Calu3 (cell line): ENCODE results near the gene RAMP3. TPM values are rescaled to one million over a fixed set of nuclear protein-coding genes. Genes with fewer than 3 reads are reported as not detected.

Experiments used
- BruUV-seq: library from RNA; stranded (reverse); fragments of 400-500 nt; replicated peaks from 2 replicates; lab custom pipeline; 2021; lab: Mats Ljungman, UMichigan
- CTCF ChIA-PET: fragments of 300-600 bp; sonication (Branson Sonifier 250); formaldehyde crosslinking; loops from one replicate; lab custom pipeline; 2022; ENCODE audit warnings: antibody characterized with exemption; lab: Charles Lee
- DNase-seq: peaks from one replicate; pipeline ENCODE4 v3.0.0; 2022
- H3K27ac Mint-ChIP-seq: one replicate; pipeline ENCODE4 v1.8.0; 2022; ENCODE audit warnings: mixed read lengths; ENCODE audit not compliant: unreplicated experiment
- H3K27me3 Mint-ChIP-seq: one replicate; pipeline ENCODE4 v1.8.0; 2022; ENCODE audit warnings: mixed read lengths; ENCODE audit not compliant: unreplicated experiment
- H3K36me3 Mint-ChIP-seq: one replicate; pipeline ENCODE4 v1.8.0; 2022; ENCODE audit warnings: mild to moderate bottlenecking, moderate library complexity, mixed read lengths; ENCODE audit not compliant: insufficient read depth, unreplicated experiment
- H3K4me1 Mint-ChIP-seq: one replicate; pipeline ENCODE4 v1.8.0; 2022; ENCODE audit warnings: mild to moderate bottlenecking, low read depth, mixed read lengths; ENCODE audit not compliant: unreplicated experiment
- H3K4me3 Mint-ChIP-seq: one replicate; pipeline ENCODE4 v1.8.0; 2022; ENCODE audit warnings: mild to moderate bottlenecking, low read depth, moderate library complexity, mixed read lengths; ENCODE audit not compliant: unreplicated experiment
- H3K9me3 Mint-ChIP-seq: one replicate; pipeline ENCODE4 v1.8.0; 2022; ENCODE audit warnings: low read depth, mixed read lengths; ENCODE audit not compliant: unreplicated experiment
- CTCF ChIP-seq: fragments of 200-600 bp; IDR thresholded peaks from one replicate; pipeline ENCODE4 v1.8.0; 2022; ENCODE audit warnings: antibody characterized with exemption; ENCODE audit not compliant: unreplicated experiment
- intact Hi-C: fragments of 100-400 bp; cut with micrococcal nuclease; formaldehyde crosslinking; loops from one replicate; pipeline ENCODE4 v1.10.0; 2022; ENCODE audit not compliant: unreplicated experiment
- total RNA-seq: library from RNA; stranded (reverse); gene quantifications from 2 replicates; pipeline ENCODE4 v1.2.3, GENCODE V29; 2022

RAMP3 gene
- total RNA-seq, 1 experiment from 2014 or later: not detected

DNA sequence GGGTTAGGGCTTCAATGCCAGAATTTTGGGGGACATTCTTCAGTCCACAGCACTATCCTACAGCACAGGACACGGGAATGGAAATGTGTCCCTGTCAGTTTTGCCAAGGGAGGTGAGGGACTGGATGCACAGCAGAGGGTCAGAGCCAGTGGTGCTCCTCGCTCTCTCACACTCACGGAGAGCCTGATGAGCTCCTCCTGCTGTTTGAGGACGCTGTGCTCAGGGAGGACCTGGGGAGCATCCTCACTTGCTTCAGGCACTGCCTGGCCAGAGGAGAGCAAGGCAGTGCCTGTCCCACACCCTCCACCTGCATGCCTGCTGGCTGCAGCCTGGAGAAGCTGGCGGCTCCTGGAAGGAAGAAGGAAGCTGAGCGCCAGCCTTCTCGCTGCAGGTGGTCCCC, 58.6 kb downstream of the RAMP3 start:
- H3K36me3 Mint-ChIP-seq: no peaks in the 10 kb centered on the region
- CTCF ChIA-PET: interaction anchor here (1.5 to 1.6 kb wide), 2 partner anchors 11 to 13 kb away, joined by 6 to 8 read pairs; no protein-coding TSS in a partner anchor

DNA sequence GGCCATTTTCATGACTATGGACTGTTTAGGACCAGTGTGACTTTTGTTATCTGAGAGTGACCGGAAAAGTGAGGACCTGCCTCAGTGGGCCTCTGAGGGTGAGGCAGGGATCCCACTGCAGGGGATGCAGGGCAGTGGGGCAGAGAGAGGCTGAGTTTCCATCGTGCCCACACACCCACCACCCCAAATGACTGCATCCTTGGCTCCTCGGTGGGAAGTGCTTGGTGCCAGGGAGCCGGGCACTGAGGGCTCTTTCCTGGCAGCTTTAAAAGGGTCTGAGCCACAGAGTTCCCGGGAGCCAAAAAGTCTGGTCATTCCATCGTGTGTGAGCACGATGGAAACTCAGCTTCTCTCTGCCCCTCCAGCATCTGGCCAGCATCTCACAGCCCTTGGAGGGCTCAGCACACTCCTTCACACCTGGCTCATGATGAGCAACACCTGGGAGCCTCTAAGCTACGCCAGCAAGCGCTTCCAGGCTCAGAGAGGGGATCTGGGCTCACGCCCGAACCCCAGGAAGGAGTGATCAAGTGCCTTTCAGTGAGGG, 59.1 kb downstream of the RAMP3 start:
- TF ChIP-seq CTCF: no peak
- CTCF ChIA-PET: interaction anchor here (1.3 to 1.6 kb wide), 4 partner anchors 10 to 43 kb away, joined by 3 to 8 read pairs (median 4); no protein-coding TSS in a partner anchor
- Mint-ChIP-seq H3K4me1 (no peaks in the 10 kb centered on the region), H3K27ac (no peak overlapping the region), H3K4me3 (no peak overlapping the region), H3K36me3 (no peaks in the 10 kb centered on the region), H3K9me3 (no peaks in the 10 kb centered on the region), H3K27me3 (peaks cover 93% of the 10 kb centered on the region)
- no peak for DNase-seq
- intact Hi-C loops: no loop called here
- BruUV-seq: no TSS peak

More for the DNA sequence above, 58.6 kb downstream of the RAMP3 start:
- no peak for TF ChIP-seq CTCF
- Mint-ChIP-seq H3K9me3 (no peaks in the 10 kb centered on the region), H3K27me3 (peaks cover 93% of the 10 kb centered on the region), H3K4me1 (no peaks in the 10 kb centered on the region), H3K27ac (no peak overlapping the region), H3K4me3 (no peak overlapping the region)
- intact Hi-C loops: no loop called here
- no peak for DNase-seq
- BruUV-seq: no TSS peak

GRCh38 chr7:45217358-45217757, 59.8 kb downstream of the RAMP3 start:
- peak; percentile 26 for DNase-seq
- Mint-ChIP-seq H3K27me3 (peaks cover 93% of the 10 kb centered on the region), H3K36me3 (no peaks in the 10 kb centered on the region), H3K9me3 (no peaks in the 10 kb centered on the region), H3K27ac (no peak overlapping the region), H3K4me1 (no peaks in the 10 kb centered on the region), H3K4me3 (no peak overlapping the region)
- CTCF ChIA-PET: interaction anchor here (1.0 to 1.6 kb wide), 5 partner anchors 10 to 42 kb away, joined by 3 to 8 read pairs (median 3); no protein-coding TSS in a partner anchor
- peak; percentile 38 for TF ChIP-seq CTCF
- no TSS peak for BruUV-seq
- intact Hi-C loops: no loop called here

DNA sequence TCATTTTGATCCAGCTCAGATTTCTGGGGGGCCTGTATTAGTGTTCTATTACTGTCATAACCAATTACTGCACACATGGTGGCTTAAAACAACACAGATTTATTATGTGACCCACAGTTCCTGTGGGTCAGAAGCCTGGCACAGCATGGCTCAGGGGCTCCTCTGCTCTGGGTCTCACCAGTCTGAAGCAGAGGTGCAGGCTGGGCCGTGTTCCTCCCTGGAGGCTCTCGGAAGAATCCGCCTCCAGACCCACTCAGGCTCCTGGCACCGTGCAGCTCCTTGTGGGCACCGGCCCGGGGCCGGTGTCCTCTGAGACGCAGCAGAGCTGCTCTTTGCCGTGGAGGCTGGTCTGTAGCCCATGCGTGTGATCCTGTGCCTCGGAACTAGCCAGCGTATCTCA, 61.5 kb downstream of the RAMP3 start:
- intact Hi-C loops: no loop called here

More for the DNA sequence above, 61.5 kb downstream of the RAMP3 start:
- Mint-ChIP-seq H3K4me1 (no peaks in the 10 kb centered on the region), H3K27me3 (peaks cover 90% of the 10 kb centered on the region), H3K4me3 (no peak overlapping the region), H3K27ac (no peak overlapping the region), H3K36me3 (no peaks in the 10 kb centered on the region), H3K9me3 (no peaks in the 10 kb centered on the region)
- CTCF ChIA-PET: interaction anchor here (1.4 kb wide), 1 partner anchor 13 kb away, joined by 3 read pairs; no protein-coding TSS in a partner anchor
- TF ChIP-seq CTCF: no peak
- no peak for DNase-seq
- BruUV-seq: no TSS peak
